IMR-90 (cell line): Measurements from ENCODE around the gene DHRS13. TPM values are rescaled to one million over a fixed set of nuclear protein-coding genes. Genes with fewer than 3 reads are reported as not detected.

Experiments used
- ATAC-seq: fragments of 200-7000 bp; cut with Tn5 transposase; 2 replicates; pipeline ENCODE4 v1.9.1; 2020; ENCODE audit warnings: low read depth, mild to moderate bottlenecking, moderate library complexity
- BruUV-seq: library from RNA; stranded (reverse); fragments of 400-500 nt; replicated peaks from 2 replicates; lab custom pipeline; 2021; lab: Mats Ljungman, UMichigan
- CTCF ChIA-PET: fragments of 300-600 bp; formaldehyde crosslinking; extraction: SDS; loops from one replicate; lab custom pipeline; 2021; ENCODE audit warnings: antibody characterized with exemption; lab: Yijun Ruan, JAX
- POLR2A ChIA-PET: fragments of 300-600 bp; sonication (Branson Sonifier 250); formaldehyde crosslinking; loops from one replicate; lab custom pipeline; 2022; ENCODE audit warnings: antibody characterized with exemption; ENCODE audit not compliant: unreplicated experiment; lab: Charles Lee
- DNase-seq: peaks from one replicate; pipeline ENCODE4 v3.0.0; 2013
- H2AFZ ChIP-seq: replicated peaks from 2 replicates; pipeline ENCODE3; 2013; ENCODE audit warnings: low read length, mild to moderate bottlenecking; ENCODE audit not compliant: poor library complexity
- H2AK5ac ChIP-seq: 2 replicates; pipeline ENCODE4 v1.6.1; 2013; ENCODE audit warnings: low read depth, low read length, inconsistent platforms
- H2AK9ac ChIP-seq: replicated peaks from 2 replicates; pipeline ENCODE3; 2013; ENCODE audit warnings: mild to moderate bottlenecking, low read depth, low read length, moderate library complexity; ENCODE audit not compliant: poor library complexity
- H2BK120ac ChIP-seq: 2 replicates; pipeline ENCODE4 v1.6.1; 2013; ENCODE audit warnings: low read depth, low read length, inconsistent platforms
- H2BK15ac ChIP-seq: 3 replicates; pipeline ENCODE4 v1.6.1; 2013; ENCODE audit warnings: low read depth, low read length, inconsistent platforms
- H2BK20ac ChIP-seq: 2 replicates; pipeline ENCODE4 v1.6.1; 2013; ENCODE audit warnings: low read depth, mild to moderate bottlenecking, inconsistent platforms, low read length, moderate library complexity
- H2BK5ac ChIP-seq: 2 replicates; pipeline ENCODE4 v1.6.1; 2013; ENCODE audit warnings: mild to moderate bottlenecking, low read depth, low read length, inconsistent platforms; ENCODE audit not compliant: poor library complexity, severe bottlenecking
- H3K14ac ChIP-seq: replicated peaks from 2 replicates; pipeline ENCODE4 v1.6.1; 2013; ENCODE audit warnings: low read depth, low read length, inconsistent platforms
- H3K18ac ChIP-seq: 2 replicates; pipeline ENCODE4 v1.6.1; 2013; ENCODE audit warnings: low read depth, low read length, control low read depth
- H3K23ac ChIP-seq: 2 replicates; pipeline ENCODE4 v1.6.1; 2013; ENCODE audit warnings: low read depth, low read length, inconsistent platforms
- H3K27ac ChIP-seq: 2 replicates; pipeline ENCODE4 v1.5.1; 2013; ENCODE audit warnings: mild to moderate bottlenecking, control low read depth, low read length; ENCODE audit not compliant: insufficient read depth
- H3K27me3 ChIP-seq: 2 replicates; pipeline ENCODE4 v1.6.1; 2013; ENCODE audit warnings: low read length; ENCODE audit not compliant: control insufficient read depth, insufficient read depth
- H3K36me3 ChIP-seq: 2 replicates; pipeline ENCODE4 v1.6.1; 2013; ENCODE audit warnings: low read length, mixed read lengths; ENCODE audit not compliant: control insufficient read depth, insufficient read depth
- H3K4ac ChIP-seq: 2 replicates; pipeline ENCODE4 v1.6.1; 2013; ENCODE audit warnings: low read depth, low read length, inconsistent platforms
- H3K4me1 ChIP-seq: 2 replicates; pipeline ENCODE4 v1.6.1; 2013; ENCODE audit warnings: low read length, mixed read lengths; ENCODE audit not compliant: control insufficient read depth, insufficient read depth
- H3K4me2 ChIP-seq: 2 replicates; pipeline ENCODE4 v1.6.1; 2013; ENCODE audit warnings: low read depth, mild to moderate bottlenecking, control low read depth, low read length, moderate library complexity
- H3K4me3 ChIP-seq: 2 replicates; pipeline ENCODE4 v1.5.1; 2013; ENCODE audit warnings: low read depth, mild to moderate bottlenecking, control low read depth, low read length, moderate library complexity; ENCODE audit not compliant: insufficient read depth
- H3K56ac ChIP-seq: 2 replicates; pipeline ENCODE4 v1.6.1; 2013; ENCODE audit warnings: low read length, inconsistent platforms; ENCODE audit not compliant: insufficient read depth; ENCODE audit errors: extremely low read depth
- H3K79me1 ChIP-seq, 2 experiments: 2 replicates each; pipeline ENCODE4 v1.6.1; 2013; ENCODE audit warnings: low read length in 2 of 2, inconsistent platforms in 1 of 2, low read depth in 1 of 2
- H3K9ac ChIP-seq: 2 replicates; pipeline ENCODE4 v1.6.1; 2013; ENCODE audit warnings: low read depth, low read length, control low read depth
- H3K9me1 ChIP-seq: 2 replicates; pipeline ENCODE4 v1.6.1; 2013; ENCODE audit warnings: low read length, inconsistent platforms; ENCODE audit not compliant: insufficient read depth
- H3K9me3 ChIP-seq: 2 replicates; pipeline ENCODE4 v1.6.1; 2013; ENCODE audit warnings: low read length; ENCODE audit not compliant: control insufficient read depth, insufficient read depth
- H4K20me1 ChIP-seq: 2 replicates; pipeline ENCODE4 v1.6.1; 2013; ENCODE audit warnings: low read length, inconsistent platforms; ENCODE audit not compliant: insufficient read depth
- H4K5ac ChIP-seq: 2 replicates; pipeline ENCODE4 v1.6.1; 2013; ENCODE audit warnings: mild to moderate bottlenecking, low read depth, low read length, control low read depth
- H4K8ac ChIP-seq, 2 experiments: 2 replicates each; pipeline ENCODE4 v1.6.1; 2013; ENCODE audit warnings: low read depth in 2 of 2, low read length in 2 of 2, control low read depth in 1 of 2, inconsistent platforms in 1 of 2
- H4K91ac ChIP-seq: 2 replicates; pipeline ENCODE4 v1.6.1; 2013; ENCODE audit warnings: low read depth, low read length, inconsistent platforms; ENCODE audit not compliant: insufficient read depth
- BHLHE40 ChIP-seq: fragments of 150-350 bp; IDR thresholded peaks from 2 replicates; pipeline ENCODE4 v1.6.1; 2016; ENCODE audit warnings: mild to moderate bottlenecking, low read depth, low read length
- CEBPB ChIP-seq: IDR thresholded peaks from 2 replicates; pipeline ENCODE4 v1.6.1; 2012; ENCODE audit warnings: low read depth, low read length, improper control_type of control experiment
- NFE2L2 ChIP-seq: fragments of 150-350 bp; IDR thresholded peaks from 2 replicates; pipeline ENCODE4 v1.6.1; 2016; ENCODE audit warnings: low read depth, mild to moderate bottlenecking, low read length
- WGBS, 2 experiments: methylation state at CpG; one replicate each; pipeline versions ENCODE4 v1.1.5 to v1.1.7; 2013; ENCODE audit warnings: missing lambda C conversion rate in 2 of 2; ENCODE audit not compliant: insufficient read length in 1 of 2; ENCODE audit errors: extremely low coverage in 2 of 2; 5-methylcytosine and 5-hydroxymethylcytosine counted together
- dilution Hi-C: fragments of 300-500 bp; cut with HindIII; formaldehyde crosslinking; loops from one replicate; pipeline ENCODE4 v1.14.3; 2018; ENCODE audit warnings: low sequenced_read_pairs; ENCODE audit not compliant: unreplicated experiment
- in situ Hi-C: fragments of 300-500 bp; cut with MboI; formaldehyde crosslinking; loops from 3 replicates; pipeline ENCODE4 v1.14.3; 2019; ENCODE audit warnings: low sequenced_read_pairs, inconsistent platforms, mixed read lengths
- intact Hi-C: fragments of 100-400 bp; cut with micrococcal nuclease; formaldehyde crosslinking; loops from 2 replicates; pipeline ENCODE4 v1.10.0; 2022
- polyA plus RNA-seq, 3 experiments: library from polyadenylated mRNA; depleted of rRNA; stranded (reverse); fragments of >200 nt; gene quantifications; 2 replicates each; pipeline ENCODE4 v1.2.3, GENCODE V29; 2012; ENCODE audit warnings: low replicate concordance in 1 of 3
- total RNA-seq: library from RNA; depleted of rRNA; stranded (reverse); fragments of >200 nt; gene quantifications from 2 replicates; pipeline ENCODE4 v1.2.3, GENCODE V29; 2012
- TF ChIP-seq, protein P1 (sequence below): fragments of 150-350 bp; IDR thresholded peaks from 2 replicates; pipeline ENCODE4 v1.6.1; 2016; ENCODE audit warnings: low read depth, mild to moderate bottlenecking, low read length, moderate library complexity, borderline replicate concordance

The DHRS13 gene
- total and polyA plus RNA-seq, 2 of the 4 experiments (the other 2 are of a cell fraction) = 2.7 to 3.9 TPM

DNA sequence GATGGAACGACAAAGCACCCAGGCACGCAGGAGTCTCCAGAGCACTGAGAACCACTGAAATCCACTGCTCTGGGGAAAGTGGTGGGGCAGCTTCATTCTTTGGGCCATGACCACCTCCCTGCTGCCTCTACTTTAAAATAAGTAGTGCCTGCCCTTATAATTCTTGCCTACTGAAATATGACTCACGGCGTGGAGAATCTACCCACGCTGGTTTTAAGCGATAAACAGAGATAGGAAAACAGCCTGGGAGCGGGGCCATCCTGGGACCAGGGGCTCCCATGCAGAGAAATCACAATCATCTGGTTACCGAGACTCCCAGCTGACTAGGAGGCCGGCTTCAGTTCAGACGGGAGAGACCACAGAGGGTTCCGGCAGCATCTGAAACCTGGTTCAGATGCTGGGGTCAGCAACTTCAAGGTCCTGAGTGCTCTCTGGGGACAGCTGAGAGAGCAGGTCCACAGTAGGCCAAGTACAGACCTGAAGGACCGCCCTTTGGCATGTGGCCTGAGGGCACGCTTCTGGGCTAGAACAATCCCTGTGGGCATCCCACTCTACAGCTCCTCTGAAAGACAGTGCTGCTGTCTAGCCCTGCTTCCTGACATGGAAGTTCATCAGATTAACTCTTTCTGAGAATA, 8.6 kb upstream of the DHRS13 start:
- peaks cover 75% of the 10 kb centered on the region for H3K36me3 ChIP-seq
- CTCF ChIA-PET = no interaction called here
- H3K4ac ChIP-seq = no peak overlapping the region
- dilution Hi-C loops = no loop called here
- H3K27me3 ChIP-seq = no peaks in the 10 kb centered on the region
- peaks cover 20% of the 10 kb centered on the region for H3K4me1 ChIP-seq
- intact Hi-C loops = no loop called here
- H3K14ac ChIP-seq = no peak overlapping the region
- H3K56ac ChIP-seq = no peak overlapping the region
- H3K9ac ChIP-seq = no peak overlapping the region
- in situ Hi-C loops = no loop called here
- ATAC-seq (no peak), DNase-seq (no peak)
- no peak overlapping the region for H3K18ac ChIP-seq
- no peak overlapping the region for H4K5ac ChIP-seq
- peaks cover 20 to 66% of the 10 kb centered on the region in 2 experiments for H3K79me1 ChIP-seq
- H4K8ac ChIP-seq = no peak overlapping the region
- no peak overlapping the region for H2BK15ac ChIP-seq
- no peak overlapping the region for H3K23ac ChIP-seq
- TF ChIP-seq, protein P1, sequence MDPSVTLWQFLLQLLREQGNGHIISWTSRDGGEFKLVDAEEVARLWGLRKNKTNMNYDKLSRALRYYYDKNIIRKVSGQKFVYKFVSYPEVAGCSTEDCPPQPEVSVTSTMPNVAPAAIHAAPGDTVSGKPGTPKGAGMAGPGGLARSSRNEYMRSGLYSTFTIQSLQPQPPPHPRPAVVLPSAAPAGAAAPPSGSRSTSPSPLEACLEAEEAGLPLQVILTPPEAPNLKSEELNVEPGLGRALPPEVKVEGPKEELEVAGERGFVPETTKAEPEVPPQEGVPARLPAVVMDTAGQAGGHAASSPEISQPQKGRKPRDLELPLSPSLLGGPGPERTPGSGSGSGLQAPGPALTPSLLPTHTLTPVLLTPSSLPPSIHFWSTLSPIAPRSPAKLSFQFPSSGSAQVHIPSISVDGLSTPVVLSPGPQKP = no peak
- TF ChIP-seq NFE2L2 (no peak), BHLHE40 (no peak), CEBPB (no peak)
- POLR2A ChIA-PET = no interaction called here
- H2AFZ ChIP-seq = no peak overlapping the region
- H2BK120ac ChIP-seq = no peak overlapping the region
- H3K27ac ChIP-seq = no peak overlapping the region
- no peaks in the 10 kb centered on the region for H3K9me3 ChIP-seq
- H3K4me2 ChIP-seq = no peak overlapping the region
- peaks cover 41% of the 10 kb centered on the region; the same call in 1 of the 2 replicates for H4K20me1 ChIP-seq
- H2BK5ac ChIP-seq = no peak overlapping the region
- no peak overlapping the region for H3K4me3 ChIP-seq
- H2AK9ac ChIP-seq = no peak overlapping the region
- no peak overlapping the region for H2AK5ac ChIP-seq
- no TSS peak for BruUV-seq
- 88% methylated on average over 8 of the region's 13 CpGs; no CpG with 5 or more reads in 1 of the 2 experiments for WGBS, 2 experiments
- peaks cover 10% of the 10 kb centered on the region for H3K9me1 ChIP-seq
- no peak overlapping the region for H4K91ac ChIP-seq
- H2BK20ac ChIP-seq = no peak overlapping the region
